ENCODE data around the gene CFAP300.

CFAP300 gene

DNA sequence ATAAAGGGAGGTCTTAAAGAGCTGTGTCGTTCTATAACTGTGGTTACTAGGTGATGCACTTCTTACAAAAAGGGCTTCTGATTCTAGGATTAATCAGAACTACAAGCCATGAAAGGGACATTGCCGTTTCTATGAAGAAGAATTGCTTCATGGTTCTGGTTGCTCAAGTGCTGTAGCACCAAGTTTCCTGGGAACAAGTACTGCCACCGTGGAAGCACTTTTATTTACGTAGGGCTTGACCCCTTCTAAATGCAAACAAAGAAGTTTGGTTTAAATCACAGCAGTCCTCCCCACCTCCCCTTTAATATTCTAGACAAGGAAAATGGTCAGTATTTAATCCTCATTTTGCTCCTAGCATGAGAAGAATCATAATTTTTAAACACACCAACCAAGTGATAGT, 72.8 kb downstream of the CFAP300 start:
- no peak for DNase-seq (ENCODE audit: extremely low read depth in 1 of 2, low read depth in 1 of 2)

DNA sequence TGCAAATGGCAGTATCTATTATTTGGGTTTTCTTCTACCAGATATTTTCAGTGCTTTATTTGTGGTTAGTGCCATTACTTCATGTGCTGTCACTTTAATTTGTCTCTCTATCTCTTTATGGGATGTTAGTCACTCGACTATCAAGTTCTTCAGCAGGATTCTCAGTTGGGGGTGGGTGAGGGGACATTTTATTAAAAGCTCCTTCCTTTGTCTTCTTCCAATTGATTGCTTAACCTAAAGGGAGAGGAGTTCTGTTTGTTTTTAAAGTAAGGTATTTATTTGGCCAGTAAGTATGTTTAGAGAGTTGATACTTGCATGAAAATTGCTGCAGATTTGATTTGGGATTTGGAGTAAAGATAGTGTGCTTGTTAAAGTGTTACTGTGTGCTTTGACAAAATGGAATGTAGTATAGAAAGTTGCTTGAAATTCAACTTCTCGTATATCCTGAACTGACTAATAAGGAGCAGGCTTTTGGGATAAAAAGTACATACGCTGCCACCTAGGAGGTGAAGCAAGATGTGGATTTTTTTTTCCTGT, 73.3 kb downstream of the CFAP300 start:
- DNase-seq (ENCODE audit: extremely low read depth in 1 of 2, low read depth in 1 of 2) = no peak

DNA sequence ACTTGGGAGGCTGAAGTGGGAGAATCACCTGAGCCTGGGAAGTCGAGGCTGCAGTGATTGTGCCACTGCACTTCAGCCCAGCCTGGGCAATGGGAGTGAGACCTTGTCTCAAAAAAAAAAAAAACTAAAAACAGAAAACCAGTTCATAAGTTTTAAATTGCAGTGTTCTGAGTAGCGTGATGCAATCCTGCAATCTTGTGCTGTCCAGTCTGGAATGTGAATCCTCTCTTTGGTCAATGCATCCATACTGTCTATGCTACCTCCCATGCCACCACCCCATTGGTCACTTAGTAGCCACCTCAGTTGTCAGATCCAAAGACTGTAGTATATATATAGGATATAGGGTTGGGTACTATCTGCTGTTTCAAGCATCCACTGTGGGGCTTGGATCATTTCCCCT, 74.1 kb downstream of the CFAP300 start:
- no peak for DNase-seq (ENCODE audit: extremely low read depth in 1 of 2, low read depth in 1 of 2)
